ENCODE measurements around the gene CCDC88C. TPM values are rescaled to one million over a fixed set of nuclear protein-coding genes. Genes with fewer than 3 reads are reported as not detected.

Gene CCDC88C
- total and polyA plus RNA-seq, 2 experiments from 2014 or later, result 23.6 to 60.7 TPM

- TF ChIP-seq JUNB (IDR thresholded peaks at IDR 0.05; ENCODE audit: unreplicated experiment) (no peak), POLR2AphosphoS5 (IDR thresholded peaks at IDR 0.05; ENCODE audit: low read depth) (no peak), EZH2phosphoT487 (IDR thresholded peaks at IDR 0.05; ENCODE audit: unreplicated experiment) (no peak), REST (IDR thresholded peaks at IDR 0.05; ENCODE audit: unreplicated experiment) (no peak), ZNF114 (CRISPR knock-in tag; IDR thresholded peaks at IDR 0.05) (no peak), ZNF331 (CRISPR knock-in tag; IDR thresholded peaks at IDR 0.05; ENCODE audit: low read depth) (no peak), STAT1 (IDR thresholded peaks at IDR 0.05; ENCODE audit: unreplicated experiment) (no peak), CREB1 (CRISPR knock-in tag; IDR thresholded peaks at IDR 0.05; ENCODE audit: low read depth) (no peak)
Observed at GRCh38 chr14:91318911-91319310, 98.7 kb downstream of the CCDC88C start (continued).

GRCh38 chr14:91317381-91318308 lies 100.0 kb downstream of the CCDC88C start:
- no peaks in the 10 kb centered on the region for H3F3A ChIP-seq (replicated peaks; ENCODE audit: low read depth)
- DNase-seq (ENCODE audit: low spot score), result no peak
- Mint-ChIP-seq H3K4me1 (no peaks in the 10 kb centered on the region; the same call in 2 of the 3 replicates), H3K27ac (no peak overlapping the region), H3K27me3 (ENCODE audit: insufficient read depth, low read depth, poor library complexity) (peaks cover 16% of the 10 kb centered on the region), H3K4me3 (no peak overlapping the region), H3K36me3 (ENCODE audit: low read depth) (peaks cover 81% of the 10 kb centered on the region), H3K9me3 (peaks cover 36% of the 10 kb centered on the region)
- no peak overlapping the region for H3K4me2 ChIP-seq
- peaks cover 13% of the 10 kb centered on the region for H3K36me3 ChIP-seq (ENCODE audit: insufficient read depth)
- H3K27me3 ChIP-seq (ENCODE audit: insufficient read depth), result no peaks in the 10 kb centered on the region
- no peak overlapping the region for H3K27ac ChIP-seq (ENCODE audit: low read depth)
- H3K4me1 ChIP-seq (ENCODE audit: insufficient read depth), result no peaks in the 10 kb centered on the region
- H2AFZ ChIP-seq, result no peak overlapping the region
- no peak for ATAC-seq
- no peaks in the 10 kb centered on the region for H3K9me2 ChIP-seq (ENCODE audit: insufficient read depth)
- no peaks in the 10 kb centered on the region for H4K20me1 ChIP-seq (replicated peaks; ENCODE audit: insufficient read depth)
- TF ChIP-seq REST (IDR thresholded peaks at IDR 0.05; ENCODE audit: unreplicated experiment) (no peak), STAT1 (IDR thresholded peaks at IDR 0.05; ENCODE audit: unreplicated experiment) (no peak), CTCF (conservative IDR thresholded peaks at IDR 0.05; ENCODE audit: low read depth in 2 of 2) (0 out of 4 replicates have a peak, but pooled peaks of 1 of the 2 experiments have one; percentile 12)
- no peaks in the 10 kb centered on the region for H3K79me2 ChIP-seq (replicated peaks; ENCODE audit: insufficient read depth)
- H3K4me3 ChIP-seq, result no peak overlapping the region
